GM21786 (cell line): ENCODE results near the gene CLCA4.
"Not testable (repeated sequence)": the region's sequence is repeated elsewhere in the genome, so short reads cannot be mapped to it uniquely, and the experiment has no call there.

ENCODE experiments used
- ATAC-seq: cut with Tn5 transposase; IDR thresholded peaks from one replicate; pipeline ENCODE4 v1.9.1; 2021; ENCODE audit not compliant: unreplicated experiment

The CLCA4 gene

GRCh38 chr1:86596741-86597290 is 49.9 kb downstream of the CLCA4 start:
- ATAC-seq = no peak

DNA sequence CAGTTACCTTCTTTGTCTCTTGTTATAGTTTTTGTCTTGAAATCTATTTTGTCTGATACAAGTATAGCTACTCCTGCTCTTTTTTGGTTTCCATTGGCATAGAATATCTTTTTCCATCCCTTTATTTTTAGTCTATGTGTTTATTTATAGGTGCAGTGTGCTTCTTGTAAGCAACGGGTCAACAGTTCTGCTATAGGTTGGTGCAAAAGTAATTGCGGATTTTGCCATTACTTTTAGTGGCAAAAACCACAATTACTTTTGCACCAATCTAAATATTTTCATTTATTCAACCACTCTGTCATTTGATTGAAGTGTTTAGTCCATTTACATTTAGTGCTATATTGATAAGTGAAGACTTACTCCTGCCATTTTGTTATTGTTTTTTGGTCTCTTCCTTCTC is 59.2 kb downstream of the CLCA4 start:
- not testable (repeated sequence) for ATAC-seq

DNA sequence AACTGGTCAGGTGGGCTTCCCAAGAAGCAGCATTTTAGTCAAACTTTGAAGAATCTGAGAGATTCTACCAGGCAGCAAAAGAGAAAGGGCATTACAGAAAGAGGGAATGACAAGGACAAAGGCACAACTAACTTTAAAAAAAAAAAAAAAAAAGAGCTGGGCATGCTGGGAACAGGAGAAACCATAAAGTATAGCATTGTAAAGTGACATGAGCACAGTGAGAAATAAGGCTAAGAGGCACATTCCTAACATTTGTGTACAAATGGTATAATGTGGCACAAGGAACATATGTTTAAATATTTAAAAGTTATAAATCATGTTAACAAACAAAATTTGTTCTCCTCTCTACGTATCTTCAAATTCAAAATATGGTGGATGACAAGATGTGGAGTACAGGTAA is 69.6 kb downstream of the CLCA4 start:
- no peak for ATAC-seq

- ATAC-seq = peak; percentile 100
These were observed 70.0 kb downstream of the CLCA4 start for GRCh38 chr1:86616871-86617270.

DNA sequence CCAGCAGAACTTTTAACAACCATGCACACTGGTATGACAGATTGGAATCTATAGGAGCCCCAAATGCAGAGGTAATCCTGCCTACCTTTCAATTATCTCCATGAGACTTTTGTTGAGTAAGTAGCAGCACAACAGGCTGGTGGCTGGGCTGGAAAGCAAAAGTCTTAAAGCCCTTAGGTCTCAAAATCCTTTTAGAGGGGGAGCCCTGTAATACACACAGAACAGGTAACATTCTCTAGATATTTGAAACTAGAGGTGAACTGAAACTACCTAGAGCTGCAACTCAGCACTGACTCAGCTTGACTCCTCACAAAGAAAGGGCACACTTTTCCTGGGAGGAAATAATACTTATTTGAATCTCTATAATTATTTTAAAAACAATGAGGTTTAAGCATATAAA is 71.5 kb downstream of the CLCA4 start:
- no peak for ATAC-seq

DNA sequence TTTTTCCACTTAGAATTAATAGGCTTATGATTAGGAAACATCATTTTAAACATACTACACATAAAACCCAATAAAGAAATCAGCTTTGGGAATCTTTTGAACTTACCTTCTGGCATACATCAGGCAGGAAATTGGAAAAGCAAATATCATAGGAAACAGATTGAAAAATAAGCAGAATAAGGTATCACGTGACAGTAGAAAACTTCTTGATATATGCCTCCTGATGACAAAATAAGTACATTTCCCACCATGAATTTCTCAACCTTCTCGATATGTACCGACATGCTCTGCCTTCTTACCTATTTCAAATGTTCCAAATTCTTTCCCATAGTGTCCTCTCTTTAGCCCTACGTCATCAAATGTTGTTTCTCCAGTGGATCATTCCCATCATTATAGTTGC is 72.4 kb downstream of the CLCA4 start:
- ATAC-seq = no peak

- no peak for ATAC-seq
These were observed 74.4 kb downstream of the CLCA4 start for GRCh38 chr1:86621286-86621685.
